HG02588 (cell line): ENCODE data around the gene SNRPD3.
"Not testable (repeated sequence)": the region's sequence is repeated elsewhere in the genome, so short reads cannot be mapped to it uniquely, and the experiment has no call there.

ENCODE experiments used
- ATAC-seq: cut with Tn5 transposase; IDR thresholded peaks from one replicate; pipeline ENCODE4 v1.9.1; 2021; ENCODE audit warnings: mild to moderate bottlenecking, moderate library complexity; ENCODE audit not compliant: unreplicated experiment

Gene SNRPD3

DNA sequence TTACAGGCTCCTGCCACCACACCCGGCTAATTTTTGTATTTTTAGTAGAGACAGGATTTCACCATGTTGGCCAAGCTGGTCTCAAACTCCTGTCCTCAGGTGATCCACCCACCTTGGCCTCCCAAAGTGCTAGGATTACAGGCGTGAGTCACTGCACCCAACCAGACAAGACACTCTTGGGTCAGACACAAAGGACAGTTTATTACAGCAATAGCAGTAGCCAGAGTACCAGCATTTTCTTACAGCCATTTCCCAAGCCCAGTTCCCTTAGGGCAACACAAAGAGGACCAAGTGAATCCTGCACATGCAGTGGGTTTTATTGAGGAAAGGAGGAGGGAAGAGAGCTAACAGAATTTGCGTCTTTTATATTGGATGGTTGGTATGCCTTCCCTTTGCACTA, 24.8 kb upstream of the SNRPD3 start:
- ATAC-seq = not testable (repeated sequence)

DNA sequence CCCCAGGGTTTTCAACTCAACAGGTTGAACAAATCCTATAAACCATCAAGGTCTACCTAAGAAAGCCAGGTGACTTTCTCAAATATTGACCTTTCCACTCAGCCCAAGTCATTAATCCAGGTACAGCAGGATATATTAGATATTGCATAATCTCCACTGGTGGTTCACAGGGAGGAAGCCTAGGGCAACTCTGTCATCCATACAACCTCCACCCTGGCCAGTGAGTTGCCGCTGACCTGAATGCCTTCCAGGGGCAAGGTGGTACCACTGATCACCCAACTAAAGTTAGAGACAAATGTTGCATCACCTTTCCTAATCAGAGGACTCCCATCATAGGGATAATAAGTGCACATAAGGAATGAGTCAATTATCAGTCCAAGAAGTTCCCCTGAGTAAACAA, 23.7 kb upstream of the SNRPD3 start:
- ATAC-seq = no peak

DNA sequence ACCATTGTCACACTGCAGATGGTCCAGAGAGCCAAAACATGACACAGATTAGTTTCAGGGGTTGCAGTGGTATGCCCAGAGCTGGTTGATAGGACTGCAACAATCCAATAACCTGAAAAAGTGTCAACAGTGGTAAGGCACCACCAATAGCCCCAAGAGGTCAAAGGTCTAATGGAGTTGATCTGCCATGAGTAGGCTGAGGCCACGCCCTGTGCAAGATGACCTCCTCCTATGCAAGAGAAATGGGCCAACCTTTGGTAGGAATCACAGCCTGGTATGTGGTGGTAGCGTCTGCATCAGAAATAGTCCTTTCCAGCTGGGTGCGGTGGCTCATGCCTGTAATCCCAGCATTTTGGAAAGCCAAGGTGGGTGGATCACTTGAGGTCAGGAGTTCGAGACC, 20.5 kb upstream of the SNRPD3 start:
- ATAC-seq = no peak

DNA sequence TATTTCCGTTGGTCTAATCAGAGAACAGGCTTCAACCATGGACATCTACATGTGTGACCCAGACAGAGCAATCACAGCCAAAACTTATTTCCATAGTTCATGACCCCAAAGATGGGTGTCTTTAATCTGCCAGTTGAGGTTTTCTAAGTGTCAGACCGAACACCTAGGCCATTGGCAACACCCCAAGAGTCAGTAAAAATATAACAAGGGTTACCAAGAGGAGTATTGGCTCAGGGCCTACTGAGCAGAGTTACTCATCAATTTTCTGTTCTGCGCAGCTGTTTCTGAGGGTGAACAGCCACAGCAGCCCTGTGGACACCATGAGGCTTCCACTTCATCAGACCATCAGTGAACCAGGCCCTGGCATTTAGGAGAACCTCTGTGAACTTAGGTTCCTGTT, 19.7 kb upstream of the SNRPD3 start:
- no peak for ATAC-seq

DNA sequence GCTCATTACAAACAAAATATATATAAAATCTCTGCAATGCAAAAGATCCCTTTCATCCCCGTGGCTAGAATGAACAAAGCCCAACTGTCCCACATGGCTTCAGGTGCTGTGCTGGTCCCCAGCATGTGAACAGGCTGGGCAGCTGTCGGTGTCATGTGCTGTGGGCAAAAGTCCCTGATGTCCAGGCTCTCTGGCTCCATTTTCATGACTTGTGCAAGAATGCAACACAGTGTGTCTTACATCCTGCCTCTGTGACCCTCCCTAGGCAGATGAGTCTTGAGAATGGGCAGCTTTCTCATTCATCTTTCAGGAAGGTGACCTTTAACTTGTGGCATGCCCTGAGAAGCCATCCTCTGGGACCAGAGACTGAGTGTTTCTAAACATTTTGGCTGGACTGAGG, 15.3 kb upstream of the SNRPD3 start:
- ATAC-seq = no peak

DNA sequence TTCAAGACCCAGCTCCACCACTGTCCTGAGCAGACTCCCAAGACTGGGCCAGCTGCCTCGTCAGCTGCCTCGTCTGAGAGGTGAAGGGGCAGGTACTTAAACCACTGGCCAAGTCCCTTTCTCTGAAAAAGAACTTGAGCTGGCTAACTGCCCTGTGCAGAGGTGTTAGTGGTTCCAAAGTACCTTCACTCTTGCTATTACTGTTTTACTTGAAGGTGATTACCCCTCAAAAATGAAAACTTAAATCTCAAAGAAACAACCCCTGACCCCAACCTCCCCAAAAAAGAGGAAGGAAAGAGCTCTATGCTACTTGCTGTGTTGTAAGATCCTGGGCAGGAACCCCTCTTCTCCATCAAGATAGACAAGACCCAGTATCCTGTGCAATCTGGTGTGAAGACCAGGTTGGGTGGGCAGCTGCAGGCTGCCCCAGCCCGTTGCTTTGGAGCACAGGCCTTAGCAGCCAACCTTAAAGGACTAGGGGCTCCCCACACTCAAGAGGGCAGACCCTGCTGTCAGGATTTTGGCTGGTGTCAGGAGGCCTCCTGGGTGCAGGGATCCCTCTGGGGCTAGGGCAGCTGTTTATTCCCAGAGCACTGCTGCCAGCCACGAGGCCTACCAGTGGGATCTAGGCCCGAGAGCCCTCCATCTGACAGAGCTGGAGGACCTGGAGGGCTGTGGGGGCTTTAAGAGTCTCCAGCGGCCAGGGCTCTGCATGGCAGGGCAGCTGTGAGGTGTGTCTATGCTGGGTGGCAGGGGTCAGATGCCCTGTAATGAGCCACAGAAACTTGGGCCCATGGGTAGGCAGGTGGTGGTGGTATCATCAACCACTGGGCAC, 13.9 kb upstream of the SNRPD3 start:
- no peak for ATAC-seq

DNA sequence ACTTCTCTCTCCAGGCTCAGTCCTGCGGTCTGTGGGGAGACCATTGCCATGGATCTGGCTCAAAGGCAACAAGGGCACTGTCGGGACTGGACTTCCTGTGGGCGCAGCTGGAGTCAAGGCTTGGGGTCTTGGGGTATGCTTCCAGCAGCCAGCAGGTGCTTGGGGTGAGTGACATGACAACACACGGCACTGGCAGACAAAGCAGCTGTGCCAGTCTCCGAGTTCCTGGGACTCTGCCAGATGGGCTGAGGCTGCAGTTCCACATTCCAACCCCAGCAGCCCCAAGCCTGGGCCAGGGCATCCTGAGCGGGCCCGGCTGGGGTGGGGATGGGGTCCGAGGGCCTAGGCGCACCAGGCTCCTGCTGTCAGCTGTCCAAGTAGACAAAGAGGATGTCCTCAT, 13.2 kb upstream of the SNRPD3 start:
- ATAC-seq = no peak

DNA sequence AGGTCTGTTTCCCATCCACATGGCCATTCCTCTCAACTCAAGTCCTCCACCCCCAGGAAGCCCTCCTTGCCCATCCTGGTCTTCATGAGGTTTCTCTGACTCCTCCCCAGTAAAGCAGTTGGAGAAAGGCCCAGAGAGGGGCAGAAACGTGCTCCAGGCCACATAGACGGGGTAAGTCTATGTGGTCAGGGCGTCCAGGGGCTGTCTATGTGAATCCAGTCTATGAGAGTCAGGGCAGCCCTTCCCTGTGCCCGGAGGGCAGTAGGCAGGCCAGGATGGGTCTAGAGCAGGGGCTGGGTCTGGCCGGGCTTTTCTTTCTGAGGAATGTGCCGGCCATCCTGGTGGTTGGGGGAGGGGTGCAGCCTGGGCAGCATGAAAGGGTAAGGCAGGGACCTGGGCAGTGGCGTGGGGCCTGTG, 12.6 kb upstream of the SNRPD3 start:
- ATAC-seq = no peak

DNA sequence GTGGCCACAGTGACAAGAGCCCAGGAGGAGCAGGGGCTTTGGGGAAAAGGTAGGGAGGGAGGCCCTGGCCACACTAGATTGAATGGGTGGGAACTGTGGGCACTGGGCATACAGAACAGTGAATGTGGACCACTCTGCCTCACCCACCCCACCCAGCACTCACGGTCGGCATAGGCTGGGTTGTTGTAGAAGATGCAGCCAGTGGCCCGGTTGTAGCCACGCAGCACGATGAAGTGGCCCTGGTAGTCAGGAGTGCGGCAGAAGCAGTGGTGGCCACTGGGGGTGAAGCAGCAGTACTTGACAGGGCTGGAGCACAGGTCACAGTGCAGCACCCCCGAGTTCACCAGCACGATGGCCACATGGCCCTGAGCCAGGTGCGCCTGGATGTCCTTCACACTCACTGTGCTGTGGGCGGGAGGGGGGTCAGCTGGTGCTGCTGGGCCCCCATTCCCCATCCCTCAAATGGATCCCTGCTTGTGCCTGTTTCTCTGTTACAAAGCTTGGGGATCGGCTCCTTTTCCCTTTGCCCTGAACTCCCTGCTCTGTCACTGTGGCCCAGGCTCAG, 12.0 kb upstream of the SNRPD3 start:
- no peak for ATAC-seq

DNA sequence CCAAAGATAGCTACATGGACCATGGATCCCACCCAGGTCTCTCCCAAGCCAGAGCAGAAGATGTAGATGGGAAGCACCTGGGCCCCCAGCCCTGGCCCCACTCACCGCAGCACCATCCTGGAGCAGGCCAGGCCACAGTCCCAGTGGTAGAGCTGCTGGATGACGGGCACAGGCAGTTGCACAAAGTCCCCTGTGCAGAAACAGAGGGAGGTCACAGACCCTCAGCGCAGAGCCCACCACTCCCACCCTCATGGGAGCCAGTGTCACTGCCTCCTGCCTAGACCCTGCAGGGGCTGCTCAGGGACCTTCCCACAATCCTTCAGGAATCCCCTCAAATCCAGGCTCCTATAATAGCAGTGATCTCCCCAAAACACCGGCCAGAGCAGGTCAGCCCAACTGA, 7.0 kb upstream of the SNRPD3 start:
- ATAC-seq = no peak

DNA sequence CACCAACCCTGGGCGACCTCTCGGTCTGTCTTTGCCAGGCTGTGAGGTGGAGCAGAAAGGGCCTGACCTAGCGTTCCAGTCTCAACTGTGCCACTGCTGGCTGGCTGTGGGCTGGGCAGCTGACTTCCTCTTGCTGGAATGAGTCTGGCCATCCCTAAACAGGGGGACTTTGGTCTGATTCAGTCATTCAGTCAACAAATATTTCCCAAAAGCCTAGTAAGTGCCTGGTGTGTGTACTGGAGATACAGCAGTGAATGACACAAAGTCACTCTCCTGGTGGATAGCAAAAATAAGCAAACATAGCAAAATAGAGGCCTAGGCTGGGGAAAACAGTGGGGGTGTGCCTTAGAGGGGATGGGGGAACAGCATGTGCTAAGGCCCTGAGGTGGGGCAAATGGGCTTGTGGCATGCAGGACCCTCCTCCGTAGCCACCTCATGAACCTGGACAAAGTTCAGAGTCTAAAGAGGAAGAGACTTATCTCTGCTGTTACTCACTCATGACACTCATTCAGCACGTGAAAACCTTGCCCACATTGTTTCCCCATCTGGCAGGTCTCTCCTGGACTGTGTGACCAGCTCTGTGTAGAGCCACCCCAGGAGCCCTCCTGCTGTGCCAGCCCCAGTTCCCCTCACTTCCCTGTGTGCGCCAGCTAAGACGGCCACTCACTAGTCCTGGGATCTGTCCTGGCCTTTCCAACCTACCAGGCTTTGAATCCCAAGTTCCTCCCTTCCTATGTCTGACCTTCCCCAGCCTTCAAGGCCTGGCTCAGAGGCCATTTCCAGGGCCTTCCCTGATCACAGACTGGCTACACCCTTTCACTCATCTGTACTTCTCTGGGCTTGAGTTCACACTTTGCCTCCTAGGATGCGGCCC, 5.5 kb upstream of the SNRPD3 start:
- ATAC-seq = no peak

DNA sequence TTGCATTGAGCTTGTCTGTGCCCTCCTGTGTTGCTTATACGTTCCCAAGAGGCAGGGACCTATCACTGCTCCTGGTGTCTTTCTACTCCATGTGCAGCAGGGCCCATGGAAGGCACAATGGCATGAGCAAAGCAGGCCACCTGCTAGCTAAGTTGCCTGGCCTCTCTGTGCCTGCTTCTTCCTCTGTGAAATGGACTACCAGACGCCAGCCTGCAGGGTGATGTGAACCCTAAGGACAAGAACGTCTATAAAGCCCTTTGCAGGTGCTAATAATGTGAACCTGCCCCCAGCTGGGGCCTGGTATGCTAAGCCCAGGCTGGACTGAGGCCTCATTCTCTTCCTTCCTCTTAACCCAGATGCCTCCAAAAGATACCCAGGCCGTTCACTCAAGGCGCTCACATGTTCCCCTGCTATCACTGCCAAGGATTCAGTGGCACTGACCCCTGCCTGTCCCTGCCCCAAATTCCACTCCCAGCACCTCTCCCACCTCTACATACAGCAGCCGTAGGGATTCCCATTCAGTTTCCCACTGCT, 4.8 kb upstream of the SNRPD3 start:
- no peak for ATAC-seq

DNA sequence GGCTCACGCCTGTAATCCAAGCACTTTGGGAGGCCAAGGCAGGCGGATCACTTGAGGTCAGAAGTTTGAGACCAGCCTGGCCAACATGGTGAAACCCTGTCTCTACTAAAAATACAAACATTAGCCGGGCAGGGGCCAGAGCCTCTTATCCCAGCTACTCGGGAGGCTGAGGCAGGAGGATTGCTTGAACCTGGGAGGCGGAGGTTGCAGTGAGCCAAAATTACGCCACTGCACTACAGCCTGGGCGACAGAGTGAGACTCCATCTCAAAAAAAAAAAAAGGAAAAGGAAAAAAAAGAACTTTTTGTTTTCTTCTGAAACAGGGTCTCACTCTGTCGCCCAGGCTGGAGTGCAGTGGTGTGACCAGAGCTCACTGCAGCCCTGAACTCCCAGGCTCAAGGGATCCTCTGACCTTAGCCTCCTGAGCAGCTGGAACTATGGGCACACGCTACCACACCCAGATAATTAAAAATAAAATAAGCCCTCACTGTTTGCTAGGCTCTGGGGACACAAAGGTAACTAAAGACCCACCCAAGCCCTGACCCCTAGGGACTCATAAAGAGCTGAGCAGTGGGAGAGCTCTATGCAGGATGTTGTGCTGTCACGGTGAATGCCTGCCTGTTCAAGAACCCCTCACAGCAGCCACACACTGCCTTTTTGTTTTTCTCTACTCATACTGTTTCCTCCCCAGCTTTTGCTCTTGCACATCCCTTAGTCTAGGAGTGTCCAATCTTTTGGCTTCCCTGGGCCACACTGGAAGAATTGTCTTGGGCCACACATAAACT, 3.1 kb upstream of the SNRPD3 start:
- not testable (repeated sequence) for ATAC-seq

DNA sequence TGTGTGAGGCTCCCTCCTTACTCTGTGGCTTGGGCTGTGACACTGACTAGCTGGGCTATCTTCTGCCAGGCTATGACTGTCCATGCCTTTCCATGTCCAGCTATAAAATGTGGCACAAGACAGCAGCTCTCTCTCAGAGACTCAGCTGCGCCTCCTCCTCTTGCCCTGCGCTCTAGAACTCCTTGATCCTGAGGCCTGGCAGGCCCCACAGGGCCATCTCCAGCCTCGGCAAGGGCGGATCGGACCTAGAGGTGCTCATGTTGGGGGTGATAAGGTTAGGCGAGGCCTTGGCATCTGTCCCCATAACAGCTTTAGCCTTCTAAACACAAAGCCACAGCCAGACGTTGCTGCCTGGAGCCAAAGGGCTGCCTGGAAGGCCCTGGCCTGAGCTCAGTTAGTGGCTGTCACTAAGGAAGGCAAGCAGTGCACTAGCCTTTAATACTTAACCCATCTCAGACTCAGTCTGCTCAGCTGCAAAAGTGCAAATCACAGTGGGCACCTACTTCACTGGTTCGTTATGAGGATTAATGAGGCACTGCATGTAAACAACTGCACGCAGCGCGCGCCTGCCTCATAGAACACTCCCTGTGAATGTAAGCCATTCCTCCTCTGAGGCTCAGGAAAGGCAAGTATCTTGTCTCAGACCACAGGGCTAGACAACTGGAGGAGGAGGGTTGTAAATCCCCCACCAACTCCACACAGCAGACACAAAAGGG, 2.0 kb upstream of the SNRPD3 start:
- ATAC-seq = no peak

DNA sequence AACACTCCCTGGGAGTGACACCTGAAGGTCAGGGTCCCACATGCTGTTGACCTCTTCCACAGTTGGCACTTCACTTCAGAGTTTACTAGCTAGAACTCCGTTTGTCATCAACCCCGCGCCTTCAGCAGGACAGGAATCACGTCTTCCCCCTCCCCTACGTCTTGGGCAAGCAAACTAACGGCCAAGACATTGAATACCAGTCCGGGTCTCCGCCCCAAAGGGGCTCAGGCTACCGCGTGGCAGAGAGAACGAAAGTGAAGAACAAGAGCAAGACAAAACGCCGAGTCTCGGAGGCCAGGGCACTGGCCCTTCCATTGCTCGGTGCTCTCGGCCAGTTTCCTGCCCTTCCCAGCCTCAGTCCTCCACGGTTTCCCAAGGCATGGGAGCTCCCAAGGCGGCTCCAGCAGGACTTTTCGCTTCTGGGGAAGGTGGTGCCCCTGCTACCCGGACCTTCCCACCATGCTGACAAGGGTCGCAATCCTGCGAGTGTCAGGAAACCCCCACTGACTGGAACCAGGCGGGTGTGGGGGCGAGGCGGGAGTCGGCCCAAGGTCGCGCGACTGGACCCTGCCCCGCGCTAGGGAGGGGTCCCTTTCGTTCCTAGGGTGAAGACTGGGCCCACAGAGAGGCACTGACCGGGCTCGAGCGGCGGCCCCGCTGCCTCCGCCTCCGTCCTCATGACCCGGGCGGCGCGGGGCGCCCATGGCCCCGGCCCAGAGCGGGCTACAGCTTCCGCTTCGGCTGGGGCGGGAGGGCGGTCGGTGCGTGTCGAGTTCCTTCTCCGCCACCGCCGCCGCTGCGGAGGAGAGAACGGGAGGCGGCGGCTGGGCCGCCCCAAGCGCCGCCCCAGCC, 1.3 kb upstream of the SNRPD3 start, which contains the start of gene GUCD1:
TSS of gene GUCD1 (minus strand) at position 826 of the 852 bp plus-strand sequence. CDS start at position 679, 147 bp downstream.
- no peak for ATAC-seq

DNA sequence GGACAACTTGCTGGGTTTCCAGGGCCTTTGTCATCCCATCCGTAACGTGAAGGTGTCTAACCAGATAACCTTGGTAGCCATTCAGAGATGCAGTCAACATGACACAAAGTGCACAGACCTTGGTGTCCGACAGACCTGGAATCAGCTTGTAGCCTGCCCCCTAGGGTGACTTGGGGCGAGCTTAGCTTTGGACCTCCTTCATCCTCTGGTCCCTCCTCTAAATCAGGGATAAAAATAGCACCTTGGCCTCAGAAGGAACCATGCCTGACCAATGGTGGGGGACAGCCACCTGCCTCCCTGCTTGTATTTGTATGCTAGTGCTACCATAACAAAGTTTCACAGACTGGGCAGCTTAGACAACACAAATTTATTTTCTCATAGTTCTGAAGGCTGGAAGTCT, 3.7 kb downstream of the SNRPD3 start:
- no peak for ATAC-seq

DNA sequence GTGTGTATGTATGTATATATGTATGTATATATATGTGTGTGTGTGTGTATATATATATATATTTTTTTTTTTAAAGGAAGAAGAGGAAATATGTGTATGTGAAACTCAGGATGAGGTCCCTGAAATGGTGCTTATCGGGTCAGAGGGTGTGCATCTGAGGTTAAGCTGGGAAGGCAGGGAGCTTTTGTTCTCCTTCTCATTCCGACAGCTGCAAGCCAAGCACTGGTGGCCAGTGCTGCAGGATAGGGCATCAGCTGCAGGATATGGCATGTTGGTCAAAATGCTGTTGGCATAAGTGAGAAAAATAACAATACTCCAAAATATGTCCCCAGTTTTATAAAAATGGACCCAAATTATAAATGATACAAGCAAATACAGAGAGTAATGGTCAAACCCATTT, 7.4 kb downstream of the SNRPD3 start:
- ATAC-seq = no peak

DNA sequence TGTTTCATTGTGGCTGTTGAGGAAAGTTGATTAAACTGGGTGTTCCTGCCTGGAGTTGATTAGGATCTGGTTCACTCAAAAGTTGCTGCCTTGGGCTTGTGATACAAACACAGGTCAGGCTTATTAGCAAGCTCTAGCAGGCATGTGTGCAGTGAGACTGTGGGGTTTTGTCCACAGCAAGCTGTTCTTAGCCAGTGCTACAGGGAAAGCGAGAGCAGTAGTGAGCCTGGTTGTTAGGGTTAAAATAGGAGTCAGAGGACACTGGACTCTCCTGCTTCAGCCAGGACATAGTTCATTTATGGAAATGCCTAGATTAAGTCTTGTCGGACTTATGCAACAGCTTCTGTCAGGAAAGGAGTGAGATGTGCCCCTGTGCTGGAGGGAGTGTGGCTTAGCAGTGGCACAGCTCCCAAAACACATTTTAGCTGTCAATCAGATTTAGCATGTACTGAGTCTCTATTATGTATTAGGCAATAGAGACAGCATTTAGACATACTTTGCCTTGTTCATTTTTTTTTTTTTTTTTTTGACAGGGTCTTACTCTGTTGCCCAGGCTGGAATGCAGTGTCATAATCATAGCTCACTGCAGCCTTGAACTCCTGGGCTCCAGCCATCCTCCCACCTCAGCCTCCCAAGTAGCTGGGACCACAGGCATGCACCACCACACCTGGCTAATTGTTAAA, 8.7 kb downstream of the SNRPD3 start:
- no peak for ATAC-seq
